Measurements from ENCODE around the gene DMAC2.
"Not testable (repeated sequence)": the region's sequence is repeated elsewhere in the genome, so short reads cannot be mapped to it uniquely, and the experiment has no call there.

The DMAC2 gene

GRCh38 chr19:41397086-41398049 is 42.3 kb downstream of the DMAC2 start, which contains the start of the genes BCKDHA and EXOSC5:
TSS of gene BCKDHA (plus strand) at chr19:41397818. CDS start at chr19:41397828, 10 bp downstream.
TSS of gene EXOSC5 (minus strand) at chr19:41397359. CDS start at chr19:41397328, 31 bp downstream.
- peak within 1 kb of the TSS; percentile 98 to 100 for H3K4me3 Mint-ChIP-seq
- H3K27me3 Mint-ChIP-seq: no peaks in the 10 kb centered on the region
- peaks cover 25% of the 10 kb centered on the region for H3K36me3 Mint-ChIP-seq (ENCODE audit: insufficient read depth)
- no peaks in the 10 kb centered on the region for H3K9me3 Mint-ChIP-seq
- peaks cover 40 to 45% of the 10 kb centered on the region in 2 donors for H3K4me1 Mint-ChIP-seq (ENCODE audit: low read depth in 2 of 2)
- peak within 1 kb of the TSS; percentile 100 for H3K27ac Mint-ChIP-seq
- peak; percentile 98 for ATAC-seq (replicated peaks)
- DNase-seq: peak; percentile 97 to 99 (median 98)

- H3K27me3 Mint-ChIP-seq: no peaks in the 10 kb centered on the region
- peak overlapping the region; percentile 5 to 100 for H3K27ac Mint-ChIP-seq
- H3K36me3 Mint-ChIP-seq (ENCODE audit: insufficient read depth): peaks cover 31% of the 10 kb centered on the region
- H3K4me3 Mint-ChIP-seq: peak overlapping the region; percentile 4 to 100
- ATAC-seq (replicated peaks): no peak
- no peaks in the 10 kb centered on the region for H3K9me3 Mint-ChIP-seq
- DNase-seq: no peak
- H3K4me1 Mint-ChIP-seq (ENCODE audit: low read depth in 2 of 2): peaks cover 35 to 37% of the 10 kb centered on the region in 2 donors
These were observed 44.4 kb downstream of the DMAC2 start for GRCh38 chr19:41395355-41395754.

DNA sequence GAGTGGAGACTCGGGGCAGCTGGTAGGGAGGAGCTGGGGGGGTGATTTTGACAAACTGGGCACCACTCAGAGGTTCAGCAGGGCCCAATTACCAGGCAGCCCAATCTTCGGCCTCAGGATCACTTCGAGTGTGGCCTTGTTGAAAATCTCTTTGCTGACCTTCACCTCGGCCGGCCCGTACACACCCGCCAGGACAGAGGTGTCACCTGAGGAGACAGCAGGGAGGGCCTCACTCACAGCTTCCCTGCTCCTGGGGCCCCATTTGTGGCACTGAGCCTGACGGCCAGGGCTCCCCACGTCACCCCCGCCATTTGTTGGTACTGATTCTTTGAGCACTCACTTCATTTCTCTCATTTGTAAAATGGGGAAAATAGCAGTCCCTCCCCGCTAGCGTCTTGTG is 46.9 kb downstream of the DMAC2 start:
- Mint-ChIP-seq H3K9me3 (no peaks in the 10 kb centered on the region), H3K4me3 (no peak overlapping the region), H3K4me1 (ENCODE audit: low read depth in 2 of 2) (peaks cover 17 to 22% of the 10 kb centered on the region in 2 donors), H3K27ac (peak overlapping the region in 1 of 2 donors; percentile 59), H3K27me3 (no peaks in the 10 kb centered on the region), H3K36me3 (ENCODE audit: insufficient read depth) (peaks cover 37% of the 10 kb centered on the region)
- ATAC-seq (replicated peaks): no peak
- DNase-seq: no peak

DNA sequence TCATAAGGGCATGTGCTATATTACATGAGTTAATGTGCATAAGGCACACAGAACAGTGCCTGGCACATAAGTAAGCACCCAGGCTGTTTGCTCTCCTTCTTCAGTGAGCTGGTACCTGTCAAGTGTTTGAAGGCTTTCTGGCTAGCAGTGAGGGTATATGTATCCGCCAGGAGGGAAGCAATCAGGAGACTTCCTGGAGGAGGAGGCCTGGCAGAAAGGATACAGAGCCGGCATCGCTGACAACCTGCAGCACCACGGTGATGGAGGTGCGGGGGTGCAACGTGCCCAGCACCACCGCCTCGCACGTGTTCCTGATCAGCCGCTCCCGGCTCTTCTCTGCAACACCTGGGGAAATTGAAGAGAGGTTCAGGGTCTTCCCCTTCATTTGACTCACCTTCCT is 48.1 kb downstream of the DMAC2 start:
- Mint-ChIP-seq H3K4me1 (ENCODE audit: low read depth in 2 of 2) (peaks cover 12% of the 10 kb centered on the region in 2 donors), H3K36me3 (ENCODE audit: insufficient read depth) (peaks cover 32% of the 10 kb centered on the region), H3K4me3 (no peak overlapping the region), H3K27ac (no peak overlapping the region), H3K9me3 (no peaks in the 10 kb centered on the region), H3K27me3 (no peaks in the 10 kb centered on the region)
- ATAC-seq (replicated peaks) (no peak), DNase-seq (no peak)

GRCh38 chr19:41386442-41386841 is 53.3 kb downstream of the DMAC2 start:
- Mint-ChIP-seq H3K4me1 (ENCODE audit: low read depth in 2 of 2) (no peaks in the 10 kb centered on the region), H3K27ac (peak overlapping the region in 1 of 2 donors; percentile 88), H3K9me3 (no peaks in the 10 kb centered on the region), H3K27me3 (no peaks in the 10 kb centered on the region), H3K4me3 (no peak overlapping the region), H3K36me3 (ENCODE audit: insufficient read depth) (peaks cover 20% of the 10 kb centered on the region)
- ATAC-seq (replicated peaks) (no peak), DNase-seq (no peak)

GRCh38 chr19:41384351-41384750 is 55.4 kb downstream of the DMAC2 start:
- Mint-ChIP-seq H3K27ac (no peak overlapping the region), H3K4me1 (ENCODE audit: low read depth in 2 of 2) (no peaks in the 10 kb centered on the region), H3K27me3 (no peaks in the 10 kb centered on the region), H3K36me3 (ENCODE audit: insufficient read depth) (peaks cover 13% of the 10 kb centered on the region), H3K4me3 (no peak overlapping the region), H3K9me3 (no peaks in the 10 kb centered on the region)
- ATAC-seq (replicated peaks) (no peak), DNase-seq (no peak)

DNA sequence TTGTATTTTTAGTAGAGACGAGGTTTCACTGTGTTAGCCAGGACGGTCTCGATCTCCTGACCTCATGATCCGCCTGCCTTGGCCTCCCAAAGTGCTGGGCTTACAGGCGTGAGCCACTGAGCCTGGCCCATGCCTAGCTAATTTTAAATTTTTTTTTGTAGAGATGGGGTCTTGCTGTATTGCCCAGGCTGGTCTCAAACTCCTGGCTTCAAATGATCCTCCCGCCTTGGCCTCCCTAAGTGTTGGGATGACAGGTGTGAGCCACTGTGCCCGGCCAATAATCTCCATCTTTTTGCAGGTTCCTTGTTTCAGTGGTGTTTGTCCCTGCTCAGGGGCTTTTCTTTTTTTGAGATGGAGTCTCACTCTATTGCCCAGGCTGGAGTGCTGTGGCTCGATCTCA is 58.2 kb downstream of the DMAC2 start:
- ATAC-seq (replicated peaks); H3K4me1 Mint-ChIP-seq (ENCODE audit: low read depth in 2 of 2); H3K9me3 Mint-ChIP-seq; H3K4me3 Mint-ChIP-seq; H3K27ac Mint-ChIP-seq; DNase-seq; H3K27me3 Mint-ChIP-seq: not testable (repeated sequence)
- peaks cover 13% of the 10 kb centered on the region for H3K36me3 Mint-ChIP-seq (ENCODE audit: insufficient read depth)

Data from effector memory CD8-positive, alpha-beta T cell (primary cell).